Measurements from ENCODE around the gene SLC2A11.
"Not testable (repeated sequence)": the region's sequence is repeated elsewhere in the genome, so short reads cannot be mapped to it uniquely, and the experiment has no call there.

The SLC2A11 gene

GRCh38 chr22:23920267-23920611, 62.6 kb downstream of the SLC2A11 start:
- H3K36me3 ChIP-seq (ENCODE audit: control insufficient read depth, insufficient read depth, low read length); H3K27me3 ChIP-seq (replicated peaks; ENCODE audit: control insufficient read depth, insufficient read depth, low read length, poor library complexity, severe bottlenecking); H3K4me3 ChIP-seq (ENCODE audit: insufficient read depth, low read depth, low read length, poor library complexity, severe bottlenecking); H3K4me1 ChIP-seq (ENCODE audit: control insufficient read depth, insufficient read depth, low read length, poor library complexity, severe bottlenecking); H3K9me3 ChIP-seq (ENCODE audit: control insufficient read depth, low read length); H3K27ac ChIP-seq (ENCODE audit: insufficient read depth, low read length, poor library complexity, severe bottlenecking); DNase-seq: not testable (repeated sequence)

- not testable (repeated sequence) for H3K36me3 ChIP-seq (ENCODE audit: control insufficient read depth, insufficient read depth, low read length); H3K4me1 ChIP-seq (ENCODE audit: control insufficient read depth, insufficient read depth, low read length, poor library complexity, severe bottlenecking); H3K4me3 ChIP-seq (ENCODE audit: insufficient read depth, low read depth, low read length, poor library complexity, severe bottlenecking); DNase-seq; H3K27me3 ChIP-seq (replicated peaks; ENCODE audit: control insufficient read depth, insufficient read depth, low read length, poor library complexity, severe bottlenecking); H3K9me3 ChIP-seq (ENCODE audit: control insufficient read depth, low read length); H3K27ac ChIP-seq (ENCODE audit: insufficient read depth, low read length, poor library complexity, severe bottlenecking)
Observed at GRCh38 chr22:23921586-23922201, 64.0 kb downstream of the SLC2A11 start.

- DNase-seq = no peak
- H3K27ac ChIP-seq (ENCODE audit: insufficient read depth, low read length, poor library complexity, severe bottlenecking) = no peak overlapping the region
- peaks cover 10% of the 10 kb centered on the region for H3K36me3 ChIP-seq (ENCODE audit: control insufficient read depth, insufficient read depth, low read length)
- H3K4me3 ChIP-seq (ENCODE audit: insufficient read depth, low read depth, low read length, poor library complexity, severe bottlenecking) = no peak overlapping the region
- no peaks in the 10 kb centered on the region for H3K9me3 ChIP-seq (ENCODE audit: control insufficient read depth, low read length)
- H3K4me1 ChIP-seq (ENCODE audit: control insufficient read depth, insufficient read depth, low read length, poor library complexity, severe bottlenecking) = no peaks in the 10 kb centered on the region
- no peaks in the 10 kb centered on the region for H3K27me3 ChIP-seq (replicated peaks; ENCODE audit: control insufficient read depth, insufficient read depth, low read length, poor library complexity, severe bottlenecking)
Observed at GRCh38 chr22:23922921-23923320, 65.2 kb downstream of the SLC2A11 start.

GRCh38 chr22:23925020-23925606, 67.4 kb downstream of the SLC2A11 start:
- Histone ChIP-seq H3K4me3 (ENCODE audit: insufficient read depth, low read depth, low read length, poor library complexity, severe bottlenecking) (no peak overlapping the region), H3K9me3 (ENCODE audit: control insufficient read depth, low read length) (no peaks in the 10 kb centered on the region), H3K27me3 (replicated peaks; ENCODE audit: control insufficient read depth, insufficient read depth, low read length, poor library complexity, severe bottlenecking) (no peaks in the 10 kb centered on the region), H3K4me1 (ENCODE audit: control insufficient read depth, insufficient read depth, low read length, poor library complexity, severe bottlenecking) (no peaks in the 10 kb centered on the region), H3K36me3 (ENCODE audit: control insufficient read depth, insufficient read depth, low read length) (peaks cover 10% of the 10 kb centered on the region), H3K27ac (ENCODE audit: insufficient read depth, low read length, poor library complexity, severe bottlenecking) (no peak overlapping the region)
- no peak for DNase-seq

GRCh38 chr22:23926561-23926960, 68.9 kb downstream of the SLC2A11 start:
- Histone ChIP-seq H3K27ac (ENCODE audit: insufficient read depth, low read length, poor library complexity, severe bottlenecking) (no peak overlapping the region), H3K27me3 (replicated peaks; ENCODE audit: control insufficient read depth, insufficient read depth, low read length, poor library complexity, severe bottlenecking) (no peaks in the 10 kb centered on the region), H3K9me3 (ENCODE audit: control insufficient read depth, low read length) (no peaks in the 10 kb centered on the region), H3K4me3 (ENCODE audit: insufficient read depth, low read depth, low read length, poor library complexity, severe bottlenecking) (no peak overlapping the region), H3K36me3 (ENCODE audit: control insufficient read depth, insufficient read depth, low read length) (peaks cover 10% of the 10 kb centered on the region), H3K4me1 (ENCODE audit: control insufficient read depth, insufficient read depth, low read length, poor library complexity, severe bottlenecking) (no peaks in the 10 kb centered on the region)
- DNase-seq = no peak

All from effector memory CD4-positive, alpha-beta T cell (primary cell).